Measurements from ENCODE around the gene PCGF5.

GRCh38 chr10:91210435-91210834 lies 10.0 kb upstream of the PCGF5 start:
- TF ChIP-seq POLR2A (IDR thresholded peaks at IDR 0.05) (no peak), CTCF (IDR thresholded peaks at IDR 0.05) (no peak)

All from heart left ventricle (tissue), 13 donors.